Panc1 (cell line): Measurements from ENCODE around the gene LAIR1. TPM values are rescaled to one million over a fixed set of nuclear protein-coding genes. Genes with fewer than 3 reads are reported as not detected.

Experiments
- ATAC-seq: fragments of 200-7000 bp; cut with Tn5 transposase; 2 replicates; pipeline ENCODE4 v1.9.1; 2020; ENCODE audit warnings: mild to moderate bottlenecking, moderate library complexity
- BruUV-seq: library from RNA; stranded (reverse); fragments of 400-500 nt; replicated peaks from 2 replicates; lab custom pipeline; 2021; lab: Mats Ljungman, UMichigan
- CTCF ChIA-PET: fragments of 300-600 bp; sonication (Branson Sonifier 250); formaldehyde crosslinking; loops from one replicate; lab custom pipeline; 2022; ENCODE audit warnings: antibody characterized with exemption; lab: Charles Lee
- POLR2A ChIA-PET: fragments of 300-600 bp; sonication (Branson Sonifier 250); formaldehyde crosslinking; loops from one replicate; lab custom pipeline; 2022; ENCODE audit warnings: antibody characterized with exemption; lab: Charles Lee
- DNase-seq: peaks from one replicate; pipeline ENCODE4 v3.0.0-alpha.2; 2010; ENCODE audit warnings: low read depth, low spot score
- H3K27ac ChIP-seq: 2 replicates; pipeline ENCODE4 v1.5.1; 2011; ENCODE audit warnings: mild to moderate bottlenecking, low read length, inconsistent platforms
- H3K27me3 ChIP-seq: fragments of 200-500 bp; sonication (Bioruptor generic); 2 replicates; pipeline ENCODE4 v1.6.0; 2014; ENCODE audit warnings: low read length, inconsistent platforms; ENCODE audit not compliant: control insufficient read depth, insufficient read depth
- H3K36me3 ChIP-seq: fragments of 200-500 bp; sonication (Bioruptor generic); 2 replicates; pipeline ENCODE4 v1.5.1; 2014; ENCODE audit warnings: inconsistent platforms, mild to moderate bottlenecking, low read length, moderate library complexity; ENCODE audit not compliant: control insufficient read depth, insufficient read depth
- H3K4me1 ChIP-seq: 2 replicates; pipeline ENCODE4 v1.5.1; 2011; ENCODE audit warnings: inconsistent platforms, mild to moderate bottlenecking, low read length, moderate library complexity; ENCODE audit not compliant: control insufficient read depth, insufficient read depth
- H3K4me3 ChIP-seq, 2 experiments: 2 replicates each; pipeline ENCODE4 v1.5.1; 2011 to 2012; ENCODE audit warnings: low read depth in 2 of 2, low read length in 2 of 2, mild to moderate bottlenecking in 2 of 2, inconsistent platforms in 1 of 2, moderate library complexity in 1 of 2
- H3K9me3 ChIP-seq: fragments of 200-500 bp; sonication (Bioruptor generic); 2 replicates; pipeline ENCODE4 v1.5.1; 2014; ENCODE audit warnings: low read depth, mild to moderate bottlenecking, inconsistent platforms, low read length, moderate library complexity; ENCODE audit not compliant: control insufficient read depth, insufficient read depth
- POLR2AphosphoS5 ChIP-seq: IDR thresholded peaks from 2 replicates; pipeline ENCODE4 v1.6.1; 2012; ENCODE audit warnings: mild to moderate bottlenecking, low read depth, low read length, moderate library complexity
- SIN3A ChIP-seq: IDR thresholded peaks from 2 replicates; pipeline ENCODE4 v1.6.1; 2012; ENCODE audit warnings: low read depth, mild to moderate bottlenecking, low read length, moderate library complexity, borderline replicate concordance; ENCODE audit not compliant: insufficient read depth
- TCF7L2 ChIP-seq: IDR thresholded peaks from 2 replicates; pipeline ENCODE4 v1.6.1; 2011; ENCODE audit warnings: mild to moderate bottlenecking, low read depth, low read length, inconsistent platforms
- in situ Hi-C: cut with HindIII; loops from 2 replicates; pipeline ENCODE4 v1.10.0; 2016; ENCODE audit warnings: low sequenced_read_pairs, low pct_unique_long_range_greater_than_20kb
- intact Hi-C: fragments of 100-400 bp; cut with micrococcal nuclease; formaldehyde crosslinking; loops from one replicate; pipeline ENCODE4 v1.10.0; 2022; ENCODE audit not compliant: unreplicated experiment
- total RNA-seq: library from RNA; stranded (reverse); gene quantifications from one replicate; pipeline ENCODE4 v1.2.1, GENCODE V29; 2021; ENCODE audit not compliant: unreplicated experiment
- TF ChIP-seq, protein P1 (sequence below): fragments of 450-650 bp; IDR thresholded peaks from 2 replicates; pipeline ENCODE4 v1.5.1; 2017; ENCODE audit warnings: mild to moderate bottlenecking
- TF ChIP-seq, protein P2 (sequence below), 2 experiments: IDR thresholded peaks; 2 replicates each; pipeline ENCODE4 v1.6.1; 2011 to 2012; ENCODE audit warnings: low read depth in 2 of 2, control low read depth in 1 of 2, low read length in 1 of 2, mild to moderate bottlenecking in 1 of 2, moderate library complexity in 1 of 2; ENCODE audit not compliant: insufficient read depth in 1 of 2

Gene LAIR1
- total RNA-seq, 1 experiment from 2014 or later = 0.05 TPM

DNA sequence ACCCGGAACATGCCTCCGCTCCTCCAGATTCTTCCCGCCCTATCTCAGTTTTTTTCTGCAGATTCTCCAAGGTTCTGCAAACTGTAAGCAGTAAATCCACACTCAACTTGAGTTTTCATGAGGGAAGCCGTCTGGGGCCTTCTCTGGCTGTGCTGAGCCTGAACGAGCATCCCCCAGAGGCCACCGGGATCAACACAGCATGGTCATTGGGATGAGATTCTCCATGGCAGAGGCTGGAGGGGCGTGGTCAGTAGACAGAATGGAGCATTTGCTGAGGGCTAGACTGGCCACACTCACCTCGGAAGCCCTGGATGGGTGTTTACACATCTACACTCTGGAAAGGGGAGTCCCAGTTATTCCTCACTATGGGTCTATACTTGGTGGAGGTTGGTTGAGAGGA is 23.4 kb downstream of the LAIR1 start:
- no peak overlapping the region for H3K27ac ChIP-seq
- H3K4me3 ChIP-seq = no peak overlapping the region
- H3K9me3 ChIP-seq = no peaks in the 10 kb centered on the region
- DNase-seq (no peak), ATAC-seq (no peak)
- no TSS peak for BruUV-seq
- intact Hi-C loops (no loop called here), in situ Hi-C loops (no loop called here)
- no peaks in the 10 kb centered on the region for H3K4me1 ChIP-seq
- no peaks in the 10 kb centered on the region; the same call in 1 of the 2 replicates for H3K27me3 ChIP-seq
- no peak for TF ChIP-seq SIN3A
- TF ChIP-seq TCF7L2 = no peak
- CTCF ChIA-PET = interaction anchor here (0.7 kb wide), 1 partner anchor 15 kb away, joined by 4 read pairs; no protein-coding TSS in a partner anchor
- H3K36me3 ChIP-seq = no peaks in the 10 kb centered on the region
- POLR2A ChIA-PET = no interaction called here

DNA sequence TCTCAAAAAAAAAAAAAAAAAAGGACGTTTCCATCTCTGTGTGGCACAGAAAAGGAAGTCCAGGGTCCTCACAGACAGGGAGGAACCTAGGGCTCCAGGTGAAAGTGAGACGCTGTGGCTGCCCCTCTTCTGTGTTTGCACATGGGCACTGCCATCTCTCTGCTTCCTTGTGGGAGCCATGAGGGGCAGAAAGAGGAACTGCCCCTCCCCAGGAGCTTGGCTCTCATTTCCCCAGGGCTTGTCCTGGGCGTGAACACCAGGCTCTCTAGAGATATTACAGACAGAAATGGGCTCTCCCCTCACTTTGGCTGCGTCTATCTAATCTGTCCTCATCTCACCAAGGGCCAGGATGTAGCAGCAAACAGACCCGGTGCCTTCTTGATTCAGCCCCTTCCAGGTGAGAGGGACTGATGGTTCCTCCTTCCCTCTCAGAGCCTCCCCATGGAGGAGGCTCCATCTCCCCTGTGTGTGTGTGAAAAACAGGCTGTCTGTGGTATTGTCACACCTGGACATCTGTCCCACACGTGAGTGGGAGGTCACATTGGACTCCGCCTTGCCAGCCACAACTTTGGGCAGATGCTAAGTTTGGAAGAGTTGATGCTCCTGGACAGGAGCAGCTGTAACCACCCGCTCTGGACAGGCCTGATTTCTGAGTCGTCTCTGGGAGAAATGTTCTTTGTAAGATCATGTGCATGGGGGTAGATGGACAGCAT is 24.9 kb downstream of the LAIR1 start:
- Histone ChIP-seq H3K4me1 (no peaks in the 10 kb centered on the region), H3K27me3 (no peaks in the 10 kb centered on the region), H3K9me3 (no peaks in the 10 kb centered on the region), H3K27ac (no peak overlapping the region), H3K36me3 (no peaks in the 10 kb centered on the region), H3K4me3 (no peak overlapping the region)
- ChIA-PET POLR2A (no interaction called here), CTCF (interaction anchor here (0.7 kb wide), 1 partner anchor 51 kb away, joined by 6 read pairs; no protein-coding TSS in a partner anchor)
- BruUV-seq = no TSS peak
- in situ Hi-C loops (no loop called here), intact Hi-C loops (no loop called here)
- no peak for ATAC-seq
- TF ChIP-seq SIN3A = no peak
- TF ChIP-seq, protein P1, sequence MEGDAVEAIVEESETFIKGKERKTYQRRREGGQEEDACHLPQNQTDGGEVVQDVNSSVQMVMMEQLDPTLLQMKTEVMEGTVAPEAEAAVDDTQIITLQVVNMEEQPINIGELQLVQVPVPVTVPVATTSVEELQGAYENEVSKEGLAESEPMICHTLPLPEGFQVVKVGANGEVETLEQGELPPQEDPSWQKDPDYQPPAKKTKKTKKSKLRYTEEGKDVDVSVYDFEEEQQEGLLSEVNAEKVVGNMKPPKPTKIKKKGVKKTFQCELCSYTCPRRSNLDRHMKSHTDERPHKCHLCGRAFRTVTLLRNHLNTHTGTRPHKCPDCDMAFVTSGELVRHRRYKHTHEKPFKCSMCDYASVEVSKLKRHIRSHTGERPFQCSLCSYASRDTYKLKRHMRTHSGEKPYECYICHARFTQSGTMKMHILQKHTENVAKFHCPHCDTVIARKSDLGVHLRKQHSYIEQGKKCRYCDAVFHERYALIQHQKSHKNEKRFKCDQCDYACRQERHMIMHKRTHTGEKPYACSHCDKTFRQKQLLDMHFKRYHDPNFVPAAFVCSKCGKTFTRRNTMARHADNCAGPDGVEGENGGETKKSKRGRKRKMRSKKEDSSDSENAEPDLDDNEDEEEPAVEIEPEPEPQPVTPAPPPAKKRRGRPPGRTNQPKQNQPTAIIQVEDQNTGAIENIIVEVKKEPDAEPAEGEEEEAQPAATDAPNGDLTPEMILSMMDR = no peak
- no peak for TF ChIP-seq TCF7L2
- TF ChIP-seq, protein P2, sequence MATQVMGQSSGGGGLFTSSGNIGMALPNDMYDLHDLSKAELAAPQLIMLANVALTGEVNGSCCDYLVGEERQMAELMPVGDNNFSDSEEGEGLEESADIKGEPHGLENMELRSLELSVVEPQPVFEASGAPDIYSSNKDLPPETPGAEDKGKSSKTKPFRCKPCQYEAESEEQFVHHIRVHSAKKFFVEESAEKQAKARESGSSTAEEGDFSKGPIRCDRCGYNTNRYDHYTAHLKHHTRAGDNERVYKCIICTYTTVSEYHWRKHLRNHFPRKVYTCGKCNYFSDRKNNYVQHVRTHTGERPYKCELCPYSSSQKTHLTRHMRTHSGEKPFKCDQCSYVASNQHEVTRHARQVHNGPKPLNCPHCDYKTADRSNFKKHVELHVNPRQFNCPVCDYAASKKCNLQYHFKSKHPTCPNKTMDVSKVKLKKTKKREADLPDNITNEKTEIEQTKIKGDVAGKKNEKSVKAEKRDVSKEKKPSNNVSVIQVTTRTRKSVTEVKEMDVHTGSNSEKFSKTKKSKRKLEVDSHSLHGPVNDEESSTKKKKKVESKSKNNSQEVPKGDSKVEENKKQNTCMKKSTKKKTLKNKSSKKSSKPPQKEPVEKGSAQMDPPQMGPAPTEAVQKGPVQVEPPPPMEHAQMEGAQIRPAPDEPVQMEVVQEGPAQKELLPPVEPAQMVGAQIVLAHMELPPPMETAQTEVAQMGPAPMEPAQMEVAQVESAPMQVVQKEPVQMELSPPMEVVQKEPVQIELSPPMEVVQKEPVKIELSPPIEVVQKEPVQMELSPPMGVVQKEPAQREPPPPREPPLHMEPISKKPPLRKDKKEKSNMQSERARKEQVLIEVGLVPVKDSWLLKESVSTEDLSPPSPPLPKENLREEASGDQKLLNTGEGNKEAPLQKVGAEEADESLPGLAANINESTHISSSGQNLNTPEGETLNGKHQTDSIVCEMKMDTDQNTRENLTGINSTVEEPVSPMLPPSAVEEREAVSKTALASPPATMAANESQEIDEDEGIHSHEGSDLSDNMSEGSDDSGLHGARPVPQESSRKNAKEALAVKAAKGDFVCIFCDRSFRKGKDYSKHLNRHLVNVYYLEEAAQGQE (IDR thresholded peaks at IDR 0.05; ENCODE audit: insufficient read depth in 1 of 2, low read depth in 2 of 2, low read length in 1 of 2) = no peak
- TF ChIP-seq POLR2AphosphoS5 = no peak
- no peak for DNase-seq

DNA sequence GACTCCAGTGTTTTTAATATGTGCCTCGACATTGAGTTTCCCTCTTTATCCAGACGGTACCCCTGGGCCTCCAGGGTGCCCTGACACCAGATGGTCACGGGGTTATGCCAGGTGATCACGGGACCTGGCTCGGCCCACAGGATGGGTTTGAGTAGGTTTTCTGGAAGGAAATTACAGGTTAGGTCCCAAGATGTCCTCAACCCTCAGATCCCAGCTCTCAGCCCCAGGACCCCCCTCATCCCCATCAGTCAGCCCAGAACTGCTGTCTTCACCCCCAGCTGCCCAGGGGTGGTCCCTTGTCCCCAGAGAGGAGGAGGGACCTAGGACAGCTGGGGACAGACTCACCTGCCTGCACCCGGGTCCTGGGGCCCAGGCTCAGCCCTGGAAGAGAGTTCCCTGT is 26.2 kb downstream of the LAIR1 start:
- Histone ChIP-seq H3K9me3 (no peaks in the 10 kb centered on the region), H3K4me3 (no peak overlapping the region), H3K4me1 (no peaks in the 10 kb centered on the region), H3K27me3 (no peaks in the 10 kb centered on the region), H3K36me3 (no peaks in the 10 kb centered on the region), H3K27ac (no peak overlapping the region)
- ChIA-PET POLR2A (no interaction called here), CTCF (no interaction called here)
- no peak for DNase-seq
- no peak for ATAC-seq
- TF ChIP-seq, protein P2 (IDR thresholded peaks at IDR 0.05; ENCODE audit: insufficient read depth in 1 of 2, low read depth in 2 of 2, low read length in 1 of 2) = no peak
- TF ChIP-seq, protein P1 = no peak
- TF ChIP-seq SIN3A = no peak
- no peak for TF ChIP-seq TCF7L2
- no peak for TF ChIP-seq POLR2AphosphoS5
- no TSS peak for BruUV-seq
- intact Hi-C loops (no loop called here), in situ Hi-C loops (no loop called here)
